Hematopoietic multipotent progenitor cell treated with erythropoietin and hydrocortisone succinate and interleukin-3 and kit ligand, for 15 days (in vitro differentiated cells): ENCODE data around the gene PLS1.

ENCODE experiments used
- DNase-seq: peaks from one replicate; pipeline ENCODE4 v3.0.0-alpha.2; 2015; ENCODE audit warnings: low spot score

Gene PLS1

GRCh38 chr3:142641504-142641903 is 45.3 kb downstream of the PLS1 start:
- no peak for DNase-seq

- DNase-seq = no peak
These were observed 46.8 kb downstream of the PLS1 start for GRCh38 chr3:142642956-142643355.

DNA sequence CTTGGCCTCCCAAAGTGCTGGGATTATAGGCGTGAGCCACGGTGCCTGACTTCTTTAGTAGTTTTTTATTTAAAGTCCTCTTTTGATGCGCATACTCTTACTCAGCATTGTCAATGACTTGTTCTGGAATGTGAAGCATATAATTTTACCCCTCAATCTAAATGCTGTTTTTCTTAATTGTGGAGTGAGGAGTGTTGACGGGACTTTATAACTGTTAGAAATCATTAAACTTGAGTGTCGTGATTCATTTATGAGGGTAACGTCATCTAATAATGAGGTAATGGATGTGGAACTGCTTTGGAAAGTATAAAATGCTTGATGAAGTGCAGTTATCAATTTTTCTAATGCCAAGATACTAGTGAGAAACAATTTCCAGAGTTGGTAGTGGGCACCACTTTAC is 48.3 kb downstream of the PLS1 start:
- no peak for DNase-seq

DNA sequence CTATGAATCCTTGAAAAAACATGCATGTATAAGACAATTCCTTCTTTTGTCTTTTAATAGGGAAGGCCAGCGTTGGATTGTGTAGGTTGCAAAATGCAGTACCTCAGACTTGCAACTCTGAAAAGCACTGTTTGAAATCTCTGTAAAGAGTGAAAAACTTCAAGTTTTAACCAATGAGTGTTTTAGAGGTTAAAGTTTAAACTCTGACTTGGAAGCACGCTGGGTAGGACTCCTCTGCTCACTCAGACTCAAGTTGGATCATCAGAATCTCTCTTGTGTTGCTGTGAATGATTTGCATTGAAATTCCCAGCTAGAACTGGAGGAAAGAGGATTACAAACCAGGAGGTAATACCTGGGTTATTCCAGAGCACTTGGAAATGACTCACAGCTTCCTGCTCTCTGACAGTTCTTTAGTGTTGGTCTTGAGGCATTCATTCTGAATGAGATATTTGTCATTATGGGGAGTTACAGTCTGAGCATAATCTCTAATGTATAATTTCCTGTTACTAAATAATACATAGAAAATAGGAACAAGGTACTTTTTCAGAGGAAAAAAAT is 49.1 kb downstream of the PLS1 start:
- DNase-seq = no peak

- no peak for DNase-seq
These were observed 50.0 kb downstream of the PLS1 start for GRCh38 chr3:142646020-142646785.

DNA sequence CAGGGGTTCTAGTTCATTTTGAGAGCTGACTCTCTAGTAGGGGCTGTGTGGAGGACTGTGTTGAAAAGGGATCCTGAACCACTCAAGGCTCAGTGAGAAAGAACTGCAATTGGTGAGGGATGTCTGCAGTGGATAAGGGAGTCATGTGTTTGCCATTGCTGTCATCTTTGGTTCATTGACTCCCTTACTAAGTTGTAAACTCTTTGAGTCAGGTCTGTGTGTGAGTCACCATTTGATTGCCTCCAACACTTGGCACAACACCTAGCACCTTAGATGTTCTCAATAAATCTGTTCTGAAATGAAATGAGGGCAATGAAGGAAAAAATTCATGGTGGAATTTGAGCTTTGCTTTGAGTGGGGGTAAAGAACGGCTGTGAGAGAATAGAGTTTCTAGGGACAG is 51.7 kb downstream of the PLS1 start:
- no peak for DNase-seq

GRCh38 chr3:142648950-142649349 is 52.8 kb downstream of the PLS1 start:
- DNase-seq = no peak

DNA sequence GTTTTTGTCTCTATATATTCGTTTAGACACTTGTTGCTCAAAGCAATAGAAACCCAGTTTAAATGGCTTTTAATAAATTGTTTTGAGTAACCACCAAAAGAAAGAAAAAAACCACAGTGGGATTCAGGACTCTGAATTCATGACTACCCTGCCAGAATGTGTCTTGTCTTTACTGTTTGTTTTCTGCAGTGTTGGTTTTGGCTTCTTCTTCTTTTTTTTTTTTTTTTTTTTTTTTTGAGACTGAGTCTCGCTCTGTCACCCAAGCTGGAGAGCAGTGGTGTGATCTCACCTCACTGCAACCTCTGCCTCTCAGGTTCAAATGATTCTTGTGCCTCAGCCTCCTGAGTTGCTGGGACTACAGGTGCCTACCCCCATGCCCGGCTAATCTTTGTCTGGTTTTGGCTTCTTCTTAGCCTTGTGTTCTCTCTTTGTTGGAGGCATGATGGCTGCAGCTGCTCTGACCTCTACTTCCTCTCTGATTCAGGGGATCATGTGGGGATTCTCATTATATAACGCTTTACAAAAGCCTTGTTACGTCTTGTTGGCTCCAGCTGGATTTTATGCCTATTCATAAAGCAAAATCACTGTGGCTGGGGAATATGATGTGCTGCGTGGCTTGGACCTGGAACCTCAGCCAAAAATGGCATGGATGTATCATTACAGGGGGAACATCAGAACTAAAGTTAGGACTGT is 54.0 kb downstream of the PLS1 start:
- no peak for DNase-seq

DNA sequence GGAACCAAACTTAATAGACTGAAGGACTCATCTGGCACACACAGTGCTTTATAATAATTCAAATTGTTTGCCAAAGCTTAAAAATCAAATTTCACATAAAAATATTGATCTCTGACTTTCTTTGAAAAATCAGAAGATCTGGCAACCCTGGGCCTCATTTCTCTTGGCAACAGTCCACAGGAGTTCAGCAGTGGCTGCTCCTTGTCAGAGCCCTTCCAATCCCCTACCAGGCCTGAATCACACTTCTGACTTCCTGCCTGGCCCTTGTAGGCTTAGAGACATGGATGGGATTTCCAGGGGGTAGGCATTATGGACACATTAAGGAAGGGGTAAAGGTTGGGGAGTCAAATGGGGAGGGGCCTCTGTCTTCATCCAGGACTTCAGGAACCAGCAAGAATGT is 55.5 kb downstream of the PLS1 start:
- DNase-seq = no peak

GRCh38 chr3:142652826-142653292 is 56.7 kb downstream of the PLS1 start:
- DNase-seq = no peak

DNA sequence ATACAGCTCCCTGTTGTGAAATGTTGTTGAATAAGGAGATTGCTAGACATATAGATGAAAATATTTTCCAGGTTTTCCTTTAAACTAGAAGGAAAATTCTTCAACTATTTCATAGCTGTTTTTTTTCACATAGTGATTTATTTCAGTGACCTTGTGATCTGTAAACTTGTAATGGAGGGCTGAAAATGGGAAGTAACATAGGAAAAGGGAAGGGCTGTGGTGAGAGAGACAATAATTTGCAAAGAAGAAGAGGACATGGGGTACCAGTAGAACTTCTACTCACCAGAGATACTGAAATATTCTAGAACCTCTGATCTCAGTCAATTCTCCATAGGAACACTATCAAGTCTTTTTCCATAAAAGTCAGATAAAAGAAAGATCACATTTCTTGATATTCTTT is 60.4 kb downstream of the PLS1 start:
- no peak for DNase-seq

- DNase-seq = no peak
These were observed 60.8 kb downstream of the PLS1 start for GRCh38 chr3:142657033-142657432.

GRCh38 chr3:142660383-142660782 is 64.2 kb downstream of the PLS1 start:
- DNase-seq = no peak

DNA sequence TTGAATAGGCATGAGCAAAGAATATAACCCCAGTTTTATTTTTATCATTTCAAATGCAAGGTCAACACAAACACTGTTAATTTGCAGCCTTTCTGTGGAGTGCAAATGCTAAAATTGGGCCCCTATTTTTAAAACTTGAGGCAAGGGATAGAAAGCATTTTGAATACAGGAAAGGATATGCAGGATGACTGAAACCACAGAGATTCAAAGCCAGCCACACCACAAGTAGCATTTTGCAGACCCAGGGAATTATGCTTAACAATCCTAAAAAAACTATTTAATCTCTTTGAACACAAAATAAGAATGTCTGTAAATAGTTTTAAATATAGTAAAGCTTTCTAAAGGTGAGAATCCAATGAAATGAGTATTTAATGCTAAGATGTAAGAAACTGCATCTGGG is 64.7 kb downstream of the PLS1 start:
- DNase-seq = no peak

GRCh38 chr3:142663865-142664264 is 67.7 kb downstream of the PLS1 start:
- no peak for DNase-seq

GRCh38 chr3:142664311-142664710 is 68.1 kb downstream of the PLS1 start:
- DNase-seq = no peak

GRCh38 chr3:142664819-142665218 is 68.6 kb downstream of the PLS1 start:
- DNase-seq = no peak

GRCh38 chr3:142670120-142670519 is 73.9 kb downstream of the PLS1 start:
- DNase-seq = no peak

GRCh38 chr3:142676151-142676550 is 80.0 kb downstream of the PLS1 start:
- no peak for DNase-seq

DNA sequence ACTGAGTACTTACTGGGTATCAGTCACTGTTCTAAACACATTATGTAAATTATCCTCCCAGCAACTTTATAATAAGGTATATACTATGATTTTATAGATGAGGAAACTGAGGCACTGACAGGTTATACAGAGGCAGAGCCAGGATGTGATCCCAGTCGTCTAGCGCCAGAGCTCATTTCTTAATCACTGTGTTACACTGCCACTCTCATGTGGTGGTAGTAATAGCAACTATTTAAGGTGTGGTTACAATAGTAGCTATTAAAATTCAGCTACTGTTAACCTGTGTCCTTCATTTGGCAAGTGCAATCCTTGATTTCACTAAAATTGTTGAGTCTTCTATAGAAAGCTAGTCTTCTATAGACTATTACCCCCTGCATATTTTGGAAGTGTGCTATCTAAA is 84.5 kb downstream of the PLS1 start:
- no peak for DNase-seq

- DNase-seq = no peak
These were observed 94.4 kb downstream of the PLS1 start for GRCh38 chr3:142690613-142691012.

DNA sequence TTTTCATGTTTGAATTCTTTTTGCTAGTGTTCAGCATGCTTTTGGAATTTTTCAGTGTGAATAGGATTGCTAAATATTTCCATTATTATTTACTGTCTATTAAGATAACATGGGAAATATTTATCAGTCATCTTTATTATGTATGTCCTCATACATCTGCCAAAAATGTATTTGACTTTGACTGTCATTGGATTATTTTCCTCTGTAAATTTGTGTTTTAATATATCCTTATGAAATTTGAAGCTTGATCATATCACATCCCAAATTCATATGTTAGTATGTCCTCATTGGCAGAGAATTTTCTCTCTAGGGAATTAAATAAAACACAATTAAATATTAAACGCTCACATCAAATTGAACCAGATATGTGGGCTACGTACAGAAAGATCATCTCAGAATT is 95.3 kb downstream of the PLS1 start:
- DNase-seq = no peak

GRCh38 chr3:142693136-142693853 is 97.1 kb downstream of the PLS1 start:
- peak; percentile 6 for DNase-seq
